B cell (primary cell): ENCODE results near the gene SLC13A3.

Source experiments
- EZH2 ChIP-seq: IDR thresholded peaks from 2 replicates; pipeline ENCODE4 v1.6.1; 2012; ENCODE audit warnings: borderline replicate concordance, low read depth, mild to moderate bottlenecking, moderate library complexity, low read length; ENCODE audit not compliant: insufficient read depth, poor library complexity, severe bottlenecking
- TF ChIP-seq, protein P1 (sequence below): fragments of 200-600 bp; IDR thresholded peaks from one replicate; pipeline ENCODE4 v1.8.0; 2022; ENCODE audit warnings: antibody characterized with exemption, mild to moderate bottlenecking

DNA sequence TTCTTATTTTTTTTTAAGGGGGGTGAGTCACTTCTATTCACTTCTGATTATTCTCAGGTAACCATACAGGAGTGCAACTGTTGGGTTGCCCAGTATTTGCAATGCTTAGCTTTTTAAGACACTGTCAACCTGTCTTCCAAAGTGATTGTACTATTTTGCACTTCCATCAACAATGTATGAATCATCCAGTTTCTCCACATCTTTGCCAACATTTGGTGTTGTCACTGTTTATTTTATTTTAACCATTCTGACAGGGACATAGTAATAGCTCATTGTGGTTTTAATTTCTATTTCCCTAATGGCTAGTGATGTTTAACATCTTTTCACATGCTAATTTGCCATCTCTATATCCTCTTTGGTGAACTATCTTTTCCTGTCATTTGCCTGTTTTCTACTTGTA is 1.4 kb upstream of the SLC13A3 start:
- TF ChIP-seq, protein P1, sequence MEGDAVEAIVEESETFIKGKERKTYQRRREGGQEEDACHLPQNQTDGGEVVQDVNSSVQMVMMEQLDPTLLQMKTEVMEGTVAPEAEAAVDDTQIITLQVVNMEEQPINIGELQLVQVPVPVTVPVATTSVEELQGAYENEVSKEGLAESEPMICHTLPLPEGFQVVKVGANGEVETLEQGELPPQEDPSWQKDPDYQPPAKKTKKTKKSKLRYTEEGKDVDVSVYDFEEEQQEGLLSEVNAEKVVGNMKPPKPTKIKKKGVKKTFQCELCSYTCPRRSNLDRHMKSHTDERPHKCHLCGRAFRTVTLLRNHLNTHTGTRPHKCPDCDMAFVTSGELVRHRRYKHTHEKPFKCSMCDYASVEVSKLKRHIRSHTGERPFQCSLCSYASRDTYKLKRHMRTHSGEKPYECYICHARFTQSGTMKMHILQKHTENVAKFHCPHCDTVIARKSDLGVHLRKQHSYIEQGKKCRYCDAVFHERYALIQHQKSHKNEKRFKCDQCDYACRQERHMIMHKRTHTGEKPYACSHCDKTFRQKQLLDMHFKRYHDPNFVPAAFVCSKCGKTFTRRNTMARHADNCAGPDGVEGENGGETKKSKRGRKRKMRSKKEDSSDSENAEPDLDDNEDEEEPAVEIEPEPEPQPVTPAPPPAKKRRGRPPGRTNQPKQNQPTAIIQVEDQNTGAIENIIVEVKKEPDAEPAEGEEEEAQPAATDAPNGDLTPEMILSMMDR, result no peak
- TF ChIP-seq EZH2, result no peak
